Endometrial microvascular endothelial cells (primary cell): ENCODE results near the gene DBP. TPM values are rescaled to one million over a fixed set of nuclear protein-coding genes. Genes with fewer than 3 reads are reported as not detected.

ENCODE experiments used
- in situ Hi-C: cut with HindIII; loops from 2 replicates; pipeline ENCODE4 v1.10.0; 2017; ENCODE audit warnings: low sequenced_read_pairs, low pct_unique_long_range_greater_than_20kb; ENCODE audit errors: inconsistent ontology term
- total RNA-seq: library from RNA; depleted of rRNA; stranded (reverse); fragments of >200 nt; gene quantifications from one replicate; pipeline ENCODE4 v1.2.3, GENCODE V29; 2015; ENCODE audit errors: inconsistent ontology term

DBP gene
- total RNA-seq, 1 donor from 2014 or later, result 0.46 TPM

GRCh38 chr19:48631225-48631624 is 6.0 kb downstream of the DBP start:
- in situ Hi-C loops, result no loop called here

- in situ Hi-C loops, result no loop called here
Observed at GRCh38 chr19:48630296-48631063, 6.7 kb downstream of the DBP start.

- in situ Hi-C loops, result no loop called here
Observed at GRCh38 chr19:48629599-48630295, 7.4 kb downstream of the DBP start.

- in situ Hi-C loops, result no loop called here
Observed at GRCh38 chr19:48629297-48629598, 7.9 kb downstream of the DBP start.

- in situ Hi-C loops, result no loop called here
Observed at GRCh38 chr19:48628486-48629296, 8.5 kb downstream of the DBP start.

GRCh38 chr19:48627865-48628314 is 9.3 kb downstream of the DBP start:
- in situ Hi-C loops, result no loop called here

GRCh38 chr19:48627201-48627864 is 9.8 kb downstream of the DBP start:
- in situ Hi-C loops, result no loop called here

- in situ Hi-C loops, result no loop called here
Observed at GRCh38 chr19:48625891-48626327, 11.3 kb downstream of the DBP start.

GRCh38 chr19:48624791-48625723 is 12.1 kb downstream of the DBP start:
- in situ Hi-C loops, result loop anchor here (25.0 kb wide), 1 partner anchor 163 kb away; the partner anchor contains the start of genes CYTH2 and KCNJ14

GRCh38 chr19:48624067-48624594 is 13.0 kb downstream of the DBP start:
- in situ Hi-C loops, result loop anchor here (25.0 kb wide), 1 partner anchor 162 kb away; the partner anchor contains the start of genes CYTH2 and KCNJ14

GRCh38 chr19:48623556-48624066 is 13.6 kb downstream of the DBP start:
- in situ Hi-C loops, result loop anchor here (25.0 kb wide), 1 partner anchor 161 kb away; the partner anchor contains the start of genes CYTH2 and KCNJ14

- in situ Hi-C loops, result loop anchor here (25.0 kb wide), 1 partner anchor 158 kb away; the partner anchor contains the start of genes CYTH2 and KCNJ14
Observed at GRCh38 chr19:48619692-48620585, 17.2 kb downstream of the DBP start.

GRCh38 chr19:48618916-48619691 is 18.1 kb downstream of the DBP start, which contains the start of the genes RPL18 and SPHK2:
TSS of gene RPL18 (minus strand) at chr19:48619178. CDS start at chr19:48619143, 35 bp downstream.
TSS of gene SPHK2 (plus strand) at chr19:48619506. CDS start at chr19:48620515, 1,009 bp downstream.
- in situ Hi-C loops, result loop anchor here (25.0 kb wide), 1 partner anchor 157 kb away; the partner anchor contains the start of genes CYTH2 and KCNJ14

GRCh38 chr19:48618278-48618915 is 18.8 kb downstream of the DBP start:
- in situ Hi-C loops, result loop anchor here (25.0 kb wide), 1 partner anchor 156 kb away; the partner anchor contains the start of genes CYTH2 and KCNJ14
